Sigmoid colon (tissue), 7 donors: ENCODE data around the gene CCDC24. TPM values are rescaled to one million over a fixed set of nuclear protein-coding genes. Genes with fewer than 3 reads are reported as not detected.

Experiments
- DNase-seq: peaks from one replicate; pipeline ENCODE4 v3.0.0-alpha.2; 2019
- H3K27ac ChIP-seq, 4 donors: fragments of 200-600 bp; sonication (generic); one replicate each; pipeline ENCODE4 v1.5.1; 2016 to 2019; ENCODE audit warnings: mild to moderate bottlenecking in 1 of 4
- H3K27me3 ChIP-seq, 3 donors: fragments of 200-600 bp; sonication (generic); one replicate each; pipeline ENCODE4 v1.5.1; 2019; ENCODE audit warnings: mild to moderate bottlenecking in 1 of 3
- H3K36me3 ChIP-seq, 4 donors: fragments of 200-600 bp; sonication (generic); one replicate each; pipeline ENCODE4 v1.5.1; 2016 to 2019
- H3K4me1 ChIP-seq, 4 donors: fragments of 200-600 bp; sonication (generic); one replicate each; pipeline ENCODE4 v1.5.1; 2017 to 2019
- H3K4me3 ChIP-seq, 4 donors: fragments of 200-600 bp; sonication (generic); one replicate each; pipeline ENCODE4 v1.5.1; 2017 to 2019; ENCODE audit warnings: mild to moderate bottlenecking in 2 of 4, moderate library complexity in 1 of 4
- H3K9me3 ChIP-seq, 4 donors: fragments of 200-600 bp in 3 of 4; sonication (generic) in 3 of 4; one replicate each; pipeline versions ENCODE4 v1.5.1 to v1.6.1; 2013 to 2019
- EP300 ChIP-seq, 4 donors: sonication (generic); formaldehyde crosslinking; IDR thresholded peaks; one replicate each; pipeline ENCODE4 v1.6.1; 2017; ENCODE audit warnings: antibody characterized with exemption in 4 of 4
- POLR2A ChIP-seq, 2 donors: fragments of 450-650 bp; IDR thresholded peaks; one replicate each; pipeline ENCODE4 v1.6.1; 2016; ENCODE audit warnings: antibody characterized with exemption in 2 of 2, mild to moderate bottlenecking in 2 of 2, moderate library complexity in 2 of 2
- POLR2AphosphoS5 ChIP-seq, 4 donors: sonication (generic); formaldehyde crosslinking; IDR thresholded peaks; one replicate each; pipeline ENCODE4 v1.6.1; 2017; ENCODE audit warnings: antibody characterized with exemption in 4 of 4
- WGBS, 2 donors: extraction: QIAGEN DNeasy Blood & Tissue Kit; methylation state at CpG; one replicate each; pipeline ENCODE4 v1.1.7; 2013; 5-methylcytosine and 5-hydroxymethylcytosine counted together
- intact Hi-C: fragments of 100-400 bp; cut with DNase I; formaldehyde crosslinking; loops from one replicate; pipeline ENCODE4 v1.15.1; 2023
- polyA plus RNA-seq, 3 donors: library from polyadenylated mRNA; stranded (reverse); fragments of 200-250 nt; gene quantifications; one replicate each; pipeline ENCODE4 v1.2.3, GENCODE V29; 2013
- total RNA-seq, 4 donors: library from RNA; depleted of rRNA; stranded (reverse); fragments of >200 nt; gene quantifications; one replicate each; pipeline ENCODE4 v1.1.0, GENCODE V29; 2016
- TF ChIP-seq, protein P1 (sequence below), 4 experiments: fragments of 450-650 bp in 3 of 4; fragments of 200-600 bp in 1 of 4; IDR thresholded peaks; one replicate each; pipeline ENCODE4 v1.5.1; 2016 to 2019; ENCODE audit warnings: antibody characterized with exemption in 4 of 4, mild to moderate bottlenecking in 3 of 4, moderate library complexity in 2 of 4
- donor health status: healthy with polysubstance abuse.
- donor health status: Bipolar disorder and iron deficiency.
- donor health status: healthy.

The CCDC24 gene
- 1 to 10 TPM; 2.7 to 6.6 (median 3.9) TPM for total RNA-seq
- 10 to 100 TPM; 16.7 to 19.2 (median 19.2) TPM for polyA plus RNA-seq

- intact Hi-C loops, result loop anchor here (5.0 to 10.0 kb wide), 2 partner anchors 44 to 223 kb away; partner anchors contain the start of genes DMAP1 and IPO13
- peak within 1 kb of the TSS; percentile 68 to 84 (median 79) for H3K27ac ChIP-seq
- no peak for TF ChIP-seq EP300 (IDR thresholded peaks at IDR 0.05)
- TF ChIP-seq POLR2AphosphoS5 (IDR thresholded peaks at IDR 0.05), result peak; percentile 3 to 60 (median 55)
- H3K4me1 ChIP-seq, result peaks cover 0 to 18% (median 14%) of the 10 kb centered on the region in 4 donors
- no peaks in the 10 kb centered on the region for H3K36me3 ChIP-seq
- no peaks in the 10 kb centered on the region for H3K27me3 ChIP-seq
- WGBS, 2 donors, result 0 to 1% methylated on average over 66 of the region's 66 CpGs
- peak within 1 kb of the TSS; percentile 47 to 77 (median 56) for H3K4me3 ChIP-seq
- DNase-seq, result peak; percentile 93
- no peaks in the 10 kb centered on the region for H3K9me3 ChIP-seq
These were observed at the start of gene CCDC24 for GRCh38 chr1:43991476-43992231. CCDC24 (plus strand) TSS chr1:43991599; CDS start chr1:43991879, 280 bp downstream.

GRCh38 chr1:43942411-43942810, 49.0 kb upstream of the CCDC24 start:
- no peak overlapping the region for H3K4me3 ChIP-seq
- no peaks in the 10 kb centered on the region for H3K36me3 ChIP-seq
- H3K27ac ChIP-seq, result no peak overlapping the region
- 92 to 96% methylated on average over 3 of the region's 3 CpGs for WGBS, 2 donors
- DNase-seq, result no peak
- no peaks in the 10 kb centered on the region for H3K9me3 ChIP-seq
- no peaks in the 10 kb centered on the region for H3K27me3 ChIP-seq
- peaks cover 0 to 21% (median 16%) of the 10 kb centered on the region in 4 donors for H3K4me1 ChIP-seq
- intact Hi-C loops, result no loop called here
- TF ChIP-seq POLR2A (IDR thresholded peaks at IDR 0.05) (no peak), EP300 (IDR thresholded peaks at IDR 0.05) (no peak), POLR2AphosphoS5 (IDR thresholded peaks at IDR 0.05) (no peak)
- TF ChIP-seq, protein P1, sequence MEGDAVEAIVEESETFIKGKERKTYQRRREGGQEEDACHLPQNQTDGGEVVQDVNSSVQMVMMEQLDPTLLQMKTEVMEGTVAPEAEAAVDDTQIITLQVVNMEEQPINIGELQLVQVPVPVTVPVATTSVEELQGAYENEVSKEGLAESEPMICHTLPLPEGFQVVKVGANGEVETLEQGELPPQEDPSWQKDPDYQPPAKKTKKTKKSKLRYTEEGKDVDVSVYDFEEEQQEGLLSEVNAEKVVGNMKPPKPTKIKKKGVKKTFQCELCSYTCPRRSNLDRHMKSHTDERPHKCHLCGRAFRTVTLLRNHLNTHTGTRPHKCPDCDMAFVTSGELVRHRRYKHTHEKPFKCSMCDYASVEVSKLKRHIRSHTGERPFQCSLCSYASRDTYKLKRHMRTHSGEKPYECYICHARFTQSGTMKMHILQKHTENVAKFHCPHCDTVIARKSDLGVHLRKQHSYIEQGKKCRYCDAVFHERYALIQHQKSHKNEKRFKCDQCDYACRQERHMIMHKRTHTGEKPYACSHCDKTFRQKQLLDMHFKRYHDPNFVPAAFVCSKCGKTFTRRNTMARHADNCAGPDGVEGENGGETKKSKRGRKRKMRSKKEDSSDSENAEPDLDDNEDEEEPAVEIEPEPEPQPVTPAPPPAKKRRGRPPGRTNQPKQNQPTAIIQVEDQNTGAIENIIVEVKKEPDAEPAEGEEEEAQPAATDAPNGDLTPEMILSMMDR (IDR thresholded peaks at IDR 0.05), result no peak

- TF ChIP-seq POLR2AphosphoS5 (IDR thresholded peaks at IDR 0.05) (no peak), EP300 (IDR thresholded peaks at IDR 0.05) (no peak), POLR2A (IDR thresholded peaks at IDR 0.05) (no peak)
- TF ChIP-seq, protein P1 (IDR thresholded peaks at IDR 0.05), result no peak
- 96 to 98% methylated on average over 1 of the region's 1 CpG for WGBS, 2 donors
- Histone ChIP-seq H3K27me3 (no peaks in the 10 kb centered on the region), H3K4me1 (peaks cover 0 to 43% (median 37%) of the 10 kb centered on the region in 4 donors), H3K4me3 (no peak overlapping the region), H3K36me3 (peaks cover 0 to 6% (median 3%) of the 10 kb centered on the region in 4 donors), H3K9me3 (no peaks in the 10 kb centered on the region), H3K27ac (no peak overlapping the region)
- DNase-seq, result no peak
- intact Hi-C loops, result loop anchor here (5.0 kb wide), 2 partner anchors 47 to 413 kb away; partner anchors contain the start of genes CCDC24 and PTPRF
These were observed 46.5 kb upstream of the CCDC24 start for GRCh38 chr1:43944860-43945259.

- Histone ChIP-seq H3K27me3 (no peaks in the 10 kb centered on the region), H3K36me3 (peaks cover 0 to 11% (median 5%) of the 10 kb centered on the region in 4 donors), H3K27ac (peak overlapping the region; percentile 90 to 96 (median 93)), H3K4me1 (peaks cover 0 to 45% (median 37%) of the 10 kb centered on the region in 4 donors), H3K4me3 (peak overlapping the region; percentile 53 to 78 (median 72)), H3K9me3 (no peaks in the 10 kb centered on the region)
- DNase-seq, result no peak
- TF ChIP-seq EP300 (IDR thresholded peaks at IDR 0.05), result no peak
- no peak for TF ChIP-seq POLR2A (IDR thresholded peaks at IDR 0.05)
- no peak for TF ChIP-seq POLR2AphosphoS5 (IDR thresholded peaks at IDR 0.05)
- TF ChIP-seq, protein P1 (IDR thresholded peaks at IDR 0.05), result no peak
- 1 to 9% methylated on average over 3 of the region's 3 CpGs for WGBS, 2 donors
- intact Hi-C loops, result loop anchor here (1.0 to 5.0 kb wide), 3 partner anchors 25 to 413 kb away; partner anchors contain the start of genes CCDC24, DPH2 and PTPRF
These were observed 45.6 kb upstream of the CCDC24 start for GRCh38 chr1:43945674-43946235.
